Upper lobe of left lung (tissue), 6 donors: Measurements from ENCODE around the gene IGF2BP1. TPM values are rescaled to one million over a fixed set of nuclear protein-coding genes. Genes with fewer than 3 reads are reported as not detected.

ENCODE experiments used
- ATAC-seq, 2 donors: fragments of 200-7000 bp; cut with Tn5 transposase; one replicate each; pipeline ENCODE4 v1.9.1; 2022; ENCODE audit warnings: mild to moderate bottlenecking in 2 of 2, moderate library complexity in 2 of 2; ENCODE audit not compliant: low FRiP score in 2 of 2
- DNase-seq, 2 donors: peaks; one replicate each; pipeline ENCODE4 v3.0.0-alpha.2; 2019 to 2020
- H3K27ac ChIP-seq, 4 donors: fragments of 200-600 bp; sonication (generic); one replicate each; pipeline ENCODE4 v1.5.1; 2016 to 2019
- H3K27me3 ChIP-seq, 4 donors: fragments of 200-600 bp; sonication (generic); one replicate each; pipeline ENCODE4 v1.5.1; 2017 to 2019
- H3K36me3 ChIP-seq, 4 donors: fragments of 200-600 bp; sonication (generic); one replicate each; pipeline ENCODE4 v1.5.1; 2016 to 2019
- H3K4me1 ChIP-seq, 4 donors: fragments of 200-600 bp; sonication (generic); one replicate each; pipeline ENCODE4 v1.5.1; 2018 to 2019
- H3K4me3 ChIP-seq, 4 donors: fragments of 200-600 bp; sonication (generic); one replicate each; pipeline ENCODE4 v1.5.1; 2017 to 2019; ENCODE audit warnings: mild to moderate bottlenecking in 2 of 4, moderate library complexity in 1 of 4
- H3K9me3 ChIP-seq, 4 donors: fragments of 200-600 bp; sonication (generic); one replicate each; pipeline ENCODE4 v1.5.1; 2018 to 2019
- EP300 ChIP-seq, 4 donors: sonication (generic); formaldehyde crosslinking; IDR thresholded peaks; one replicate each; pipeline ENCODE4 v1.5.1; 2017; ENCODE audit warnings: antibody characterized with exemption in 4 of 4, control low read depth in 2 of 4
- POLR2A ChIP-seq, 4 donors: fragments of 450-650 bp; IDR thresholded peaks; one replicate each; pipeline ENCODE4 v1.5.1; 2016 to 2017; ENCODE audit warnings: antibody characterized with exemption in 4 of 4, mild to moderate bottlenecking in 2 of 4
- POLR2AphosphoS5 ChIP-seq, 2 donors: sonication (generic); formaldehyde crosslinking; IDR thresholded peaks; one replicate each; pipeline ENCODE4 v1.5.1; 2017; ENCODE audit warnings: antibody characterized with exemption in 2 of 2
- WGBS, 2 donors: methylation state at CpG; one replicate each; pipeline ENCODE4 v1.1.5; 2017 to 2018; 5-methylcytosine and 5-hydroxymethylcytosine counted together
- total RNA-seq, 6 donors: library from RNA; depleted of rRNA in 4 of 6; stranded (reverse); fragments of >200 nt in 4 of 6; gene quantifications; one replicate each; pipeline versions ENCODE4 v1.1.0 to v1.2.1, GENCODE V29; 2016 to 2021
- TF ChIP-seq, protein P1 (sequence below), 6 experiments: fragments of 450-650 bp in 4 of 6; fragments of 200-600 bp in 2 of 6; sonication (generic) in 2 of 6; IDR thresholded peaks; one replicate each; pipeline ENCODE4 v1.5.1; 2016 to 2019; ENCODE audit warnings: antibody characterized with exemption in 6 of 6
- donor health status: DM: no; HTN: no; CAD: no; lungs with moderate emphysema.
- donor health status: DM: no; HTN: yes; CAD: no; lungs with severe emphysema.

IGF2BP1 gene
- total RNA-seq, 6 donors from 2014 or later = 1.3 to 1.4 TPM; not detected in 4

GRCh38 chr17:49013311-49014213, 16.4 kb downstream of the IGF2BP1 start:
- TF ChIP-seq POLR2A (IDR thresholded peaks at IDR 0.05) (no peak), EP300 (IDR thresholded peaks at IDR 0.05) (no peak), POLR2AphosphoS5 (IDR thresholded peaks at IDR 0.05) (no peak)
- TF ChIP-seq, protein P1, sequence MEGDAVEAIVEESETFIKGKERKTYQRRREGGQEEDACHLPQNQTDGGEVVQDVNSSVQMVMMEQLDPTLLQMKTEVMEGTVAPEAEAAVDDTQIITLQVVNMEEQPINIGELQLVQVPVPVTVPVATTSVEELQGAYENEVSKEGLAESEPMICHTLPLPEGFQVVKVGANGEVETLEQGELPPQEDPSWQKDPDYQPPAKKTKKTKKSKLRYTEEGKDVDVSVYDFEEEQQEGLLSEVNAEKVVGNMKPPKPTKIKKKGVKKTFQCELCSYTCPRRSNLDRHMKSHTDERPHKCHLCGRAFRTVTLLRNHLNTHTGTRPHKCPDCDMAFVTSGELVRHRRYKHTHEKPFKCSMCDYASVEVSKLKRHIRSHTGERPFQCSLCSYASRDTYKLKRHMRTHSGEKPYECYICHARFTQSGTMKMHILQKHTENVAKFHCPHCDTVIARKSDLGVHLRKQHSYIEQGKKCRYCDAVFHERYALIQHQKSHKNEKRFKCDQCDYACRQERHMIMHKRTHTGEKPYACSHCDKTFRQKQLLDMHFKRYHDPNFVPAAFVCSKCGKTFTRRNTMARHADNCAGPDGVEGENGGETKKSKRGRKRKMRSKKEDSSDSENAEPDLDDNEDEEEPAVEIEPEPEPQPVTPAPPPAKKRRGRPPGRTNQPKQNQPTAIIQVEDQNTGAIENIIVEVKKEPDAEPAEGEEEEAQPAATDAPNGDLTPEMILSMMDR (IDR thresholded peaks at IDR 0.05) = no peak
- H3K4me3 ChIP-seq = no peak overlapping the region
- H3K27ac ChIP-seq = no peak overlapping the region
- DNase-seq (peak in 1 of 2 donors; percentile 65), ATAC-seq (peak in 1 of 2 donors; percentile 14)
- H3K9me3 ChIP-seq = no peaks in the 10 kb centered on the region
- H3K36me3 ChIP-seq = no peaks in the 10 kb centered on the region
- 48 to 62% methylated on average over 20 to 48 of the region's 65 CpGs for WGBS, 2 donors
- peaks cover 0 to 25% (median 12%) of the 10 kb centered on the region in 4 donors for H3K27me3 ChIP-seq
- peaks cover 0 to 18% (median 9%) of the 10 kb centered on the region in 4 donors for H3K4me1 ChIP-seq

GRCh38 chr17:49015179-49015923, 18.2 kb downstream of the IGF2BP1 start:
- peak in 1 of 2 donors; percentile 29 for DNase-seq
- Histone ChIP-seq H3K9me3 (no peaks in the 10 kb centered on the region), H3K27me3 (peaks cover 0 to 25% (median 12%) of the 10 kb centered on the region in 4 donors), H3K27ac (no peak overlapping the region), H3K4me3 (no peak overlapping the region), H3K4me1 (peaks cover 0 to 18% (median 9%) of the 10 kb centered on the region in 4 donors), H3K36me3 (no peaks in the 10 kb centered on the region)
- TF ChIP-seq POLR2A (IDR thresholded peaks at IDR 0.05) = no peak
- TF ChIP-seq, protein P1 (IDR thresholded peaks at IDR 0.05) = no peak
- TF ChIP-seq EP300 (IDR thresholded peaks at IDR 0.05) = no peak
- no peak for TF ChIP-seq POLR2AphosphoS5 (IDR thresholded peaks at IDR 0.05)
- WGBS, 2 donors = 78 to 80% methylated on average over 22 of the region's 22 CpGs
- no peak for ATAC-seq

- no peaks in the 10 kb centered on the region for H3K9me3 ChIP-seq
- H3K27me3 ChIP-seq = peaks cover 0 to 25% (median 12%) of the 10 kb centered on the region in 4 donors
- H3K36me3 ChIP-seq = no peaks in the 10 kb centered on the region
- TF ChIP-seq, protein P1 (IDR thresholded peaks at IDR 0.05) = no peak
- peaks cover 0 to 18% (median 9%) of the 10 kb centered on the region in 4 donors for H3K4me1 ChIP-seq
- H3K4me3 ChIP-seq = no peak overlapping the region
- no peak for DNase-seq
- ATAC-seq = no peak
- H3K27ac ChIP-seq = no peak overlapping the region
- 36 to 45% methylated on average over 11 of the region's 11 CpGs for WGBS, 2 donors
These were observed 19.0 kb downstream of the IGF2BP1 start for GRCh38 chr17:49015924-49016774.

DNA sequence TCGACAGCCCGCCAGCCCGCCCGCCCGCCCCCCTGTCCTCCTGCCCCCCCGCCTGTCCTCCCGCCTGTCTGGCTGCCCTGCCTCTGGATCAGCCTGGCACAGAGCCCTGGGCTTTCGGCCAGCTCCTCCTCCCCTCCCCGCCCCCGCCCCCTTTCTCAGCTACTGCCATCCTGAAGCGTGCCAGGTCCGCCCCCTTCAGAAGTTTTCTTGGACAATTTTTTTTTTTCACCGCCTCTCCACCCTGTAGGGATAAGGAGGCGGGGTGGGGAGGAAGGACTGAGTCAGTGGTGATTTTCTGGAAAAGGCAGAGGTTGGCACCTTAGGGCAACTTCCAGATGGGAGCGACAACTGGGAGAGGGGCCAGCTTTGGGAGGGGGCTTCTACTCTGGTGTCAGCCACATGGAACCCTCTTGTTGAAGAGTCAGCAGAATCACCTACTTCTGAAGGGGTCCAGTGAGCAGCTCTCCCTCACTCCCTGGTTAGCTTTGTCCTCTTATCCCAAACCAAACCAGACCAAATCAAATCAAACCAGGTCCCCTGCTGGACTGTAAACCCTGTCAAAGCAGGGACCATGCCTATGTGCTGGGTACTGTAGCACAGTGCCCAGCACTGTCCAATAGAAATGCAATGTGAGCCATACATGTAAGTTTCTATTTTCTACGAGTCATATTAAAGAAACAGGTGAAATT, 19.7 kb downstream of the IGF2BP1 start:
- 18 to 26% methylated on average over 12 of the region's 16 CpGs for WGBS, 2 donors
- Histone ChIP-seq H3K9me3 (no peaks in the 10 kb centered on the region), H3K4me1 (peaks cover 0 to 18% (median 9%) of the 10 kb centered on the region in 4 donors), H3K27me3 (peaks cover 0 to 25% (median 12%) of the 10 kb centered on the region in 4 donors), H3K36me3 (no peaks in the 10 kb centered on the region), H3K4me3 (no peak overlapping the region), H3K27ac (no peak overlapping the region)
- TF ChIP-seq, protein P1 (IDR thresholded peaks at IDR 0.05) = no peak
- TF ChIP-seq POLR2AphosphoS5 (IDR thresholded peaks at IDR 0.05) (no peak), POLR2A (IDR thresholded peaks at IDR 0.05) (no peak), EP300 (IDR thresholded peaks at IDR 0.05) (no peak)
- ATAC-seq = no peak
- peak in 1 of 2 donors; percentile 65 for DNase-seq
